Endothelial cell of umbilical vein (primary cell): Measurements from ENCODE around the gene GLYAT. TPM values are rescaled to one million over a fixed set of nuclear protein-coding genes. Genes with fewer than 3 reads are reported as not detected.

ENCODE experiments used
- BruUV-seq: library from RNA; stranded (reverse); fragments of 400-500 nt; replicated peaks from 2 replicates; lab custom pipeline; 2021; lab: Mats Ljungman, UMichigan
- CTCF ChIA-PET: fragments of 300-600, 350-600 bp; sonication (Branson Sonifier 250); formaldehyde crosslinking; loops from one replicate; lab custom pipeline; 2021; ENCODE audit warnings: antibody characterized with exemption, inconsistent platforms; lab: Charles Lee
- POLR2A ChIA-PET: fragments of 300-600, 350-600 bp; sonication (Branson Sonifier 250); formaldehyde crosslinking; loops from one replicate; lab custom pipeline; 2021; ENCODE audit warnings: antibody characterized with exemption, inconsistent platforms; lab: Charles Lee
- DNase-seq: peaks from one replicate; pipeline ENCODE4 v3.0.0-alpha.2; 2011; ENCODE audit warnings: low read depth, low spot score
- FAIRE-seq: peaks from 2 replicates; lab custom pipeline; 2011; peaks lifted over from hg19 to GRCh38; lab: Jason Lieb, UNC
- H2AFZ ChIP-seq: 2 replicates; pipeline ENCODE4 v1.6.0; 2012; ENCODE audit warnings: low read depth, low read length, control low read depth, inconsistent platforms
- H3K27ac ChIP-seq: 2 replicates; pipeline ENCODE4 v1.5.1; 2011; ENCODE audit warnings: low read depth, mild to moderate bottlenecking, control low read depth, low read length, moderate library complexity; ENCODE audit not compliant: insufficient read depth
- H3K27me3 ChIP-seq, 2 experiments: 2 replicates each; pipeline versions ENCODE4 v1.6.0 to v1.6.1; 2011; ENCODE audit warnings: low read length in 2 of 2, mixed read lengths in 1 of 2; ENCODE audit not compliant: control insufficient read depth in 2 of 2, insufficient read depth in 2 of 2
- H3K36me3 ChIP-seq, 2 experiments: 2 replicates in 1 of 2; 3 replicates in 1 of 2; pipeline ENCODE4 v1.5.1; 2011; ENCODE audit warnings: low read length in 2 of 2, mild to moderate bottlenecking in 1 of 2, moderate library complexity in 1 of 2; ENCODE audit not compliant: control insufficient read depth in 2 of 2, insufficient read depth in 2 of 2; ENCODE audit errors: extremely low read depth in 1 of 2
- H3K4me1 ChIP-seq: 3 replicates; pipeline ENCODE4 v1.5.1; 2011; ENCODE audit warnings: mild to moderate bottlenecking, low read length; ENCODE audit not compliant: control insufficient read depth, insufficient read depth; ENCODE audit errors: extremely low read depth
- H3K4me2 ChIP-seq: 2 replicates; pipeline ENCODE4 v1.6.1; 2011; ENCODE audit warnings: low read length, control low read depth, mixed read lengths; ENCODE audit not compliant: insufficient read depth
- H3K4me3 ChIP-seq, 3 experiments: fragments of 200-600 bp in 1 of 3; sonication (generic), shearing (Covaris generic) in 1 of 3; replicated peaks in 1 of 3; 2 replicates each; pipeline ENCODE4 v1.5.1; 2011 to 2016; ENCODE audit warnings: control low read depth in 3 of 3, low read length in 3 of 3, mild to moderate bottlenecking in 2 of 3, inconsistent platforms in 1 of 3, low read depth in 1 of 3, moderate library complexity in 1 of 3; ENCODE audit not compliant: insufficient read depth in 1 of 3
- H3K79me2 ChIP-seq: 2 replicates; pipeline ENCODE4 v1.6.0; 2012; ENCODE audit warnings: low read length, inconsistent platforms; ENCODE audit not compliant: control insufficient read depth, insufficient read depth
- H3K9ac ChIP-seq: replicated peaks from 2 replicates; pipeline ENCODE3; 2011; ENCODE audit warnings: low read length, control low read depth; ENCODE audit not compliant: insufficient read depth; ENCODE audit errors: extremely low read depth
- H3K9me1 ChIP-seq: replicated peaks from 3 replicates; pipeline ENCODE4 v1.6.0; 2011; ENCODE audit warnings: mild to moderate bottlenecking, low read length; ENCODE audit not compliant: control insufficient read depth, insufficient read depth; ENCODE audit errors: extremely low read depth
- H3K9me3 ChIP-seq: replicated peaks from 2 replicates; pipeline ENCODE4 v1.5.1; 2012; ENCODE audit warnings: low read length, inconsistent platforms; ENCODE audit not compliant: control insufficient read depth, insufficient read depth
- H4K20me1 ChIP-seq: replicated peaks from 2 replicates; pipeline ENCODE3; 2011; ENCODE audit warnings: mild to moderate bottlenecking, low read length; ENCODE audit not compliant: control insufficient read depth, insufficient read depth; ENCODE audit errors: extremely low read depth
- CTCF ChIP-seq, 2 donors: IDR thresholded peaks; 1 replicate in 1 of 2; 2 replicates in 1 of 2; pipeline ENCODE4 v1.5.1; 2011; ENCODE audit warnings: low read length in 2 of 2, mild to moderate bottlenecking in 2 of 2, moderate library complexity in 2 of 2, control low read depth in 1 of 2, inconsistent platforms in 1 of 2, low read depth in 1 of 2; ENCODE audit not compliant: insufficient read depth in 1 of 2; ENCODE audit errors: extremely low read depth in 1 of 2
- EZH2 ChIP-seq: IDR thresholded peaks from 2 replicates; pipeline ENCODE4 v1.6.1; 2012; ENCODE audit warnings: borderline replicate concordance, low read depth, mild to moderate bottlenecking, moderate library complexity, low read length, inconsistent platforms; ENCODE audit not compliant: severe bottlenecking
- FOS ChIP-seq: IDR thresholded peaks from 2 replicates; pipeline ENCODE4 v1.6.1; 2011; ENCODE audit warnings: mild to moderate bottlenecking, low read length, moderate library complexity, borderline replicate concordance; ENCODE audit not compliant: insufficient read depth
- GATA2 ChIP-seq: IDR thresholded peaks from 2 replicates; pipeline ENCODE4 v1.7.0; 2011; ENCODE audit warnings: low read depth, mild to moderate bottlenecking, moderate library complexity, mixed read lengths, low read length; ENCODE audit not compliant: insufficient read length, insufficient read depth
- JUN ChIP-seq: IDR thresholded peaks from 2 replicates; pipeline ENCODE4 v1.6.1; 2011; ENCODE audit warnings: borderline replicate concordance, low read depth; ENCODE audit not compliant: insufficient read length, insufficient read depth
- MAX ChIP-seq: IDR thresholded peaks from 2 replicates; pipeline ENCODE4 v1.6.1; 2011; ENCODE audit not compliant: insufficient read depth, insufficient read length
- POLR2A ChIP-seq: IDR thresholded peaks from 2 replicates; pipeline ENCODE4 v1.6.1; 2012; ENCODE audit warnings: low read depth, mild to moderate bottlenecking, control low read depth, low read length
- POLR2AphosphoS5 ChIP-seq: IDR thresholded peaks from 2 replicates; pipeline ENCODE4 v1.6.1; 2012; ENCODE audit warnings: low read depth, mild to moderate bottlenecking, control low read depth, low read length, moderate library complexity; ENCODE audit not compliant: insufficient read depth
- dilution Hi-C: fragments of 300-500 bp; cut with MboI; formaldehyde crosslinking; loops from one replicate; pipeline ENCODE4 v1.15.0; 2019; ENCODE audit warnings: low sequenced_read_pairs; ENCODE audit not compliant: extremely low pct_ligation_motif_present
- intact Hi-C: fragments of 100-400 bp; cut with micrococcal nuclease; formaldehyde crosslinking; loops from one replicate; pipeline ENCODE4 v1.10.0; 2022
- polyA plus RNA-seq, 4 experiments: library from polyadenylated mRNA; depleted of rRNA in 3 of 4; stranded (reverse) in 3 of 4; unstranded in 1 of 4; fragments of >200 nt; gene quantifications; 2 replicates each; pipeline versions ENCODE4 v1.2.1 to v1.2.3, GENCODE V29; 2011 to 2012; ENCODE audit warnings: missing spikeins in 1 of 4
- total RNA-seq: library from RNA; stranded (reverse); gene quantifications from 2 replicates; pipeline ENCODE4 v1.2.3, GENCODE V29; 2021

Gene GLYAT
- total and polyA plus RNA-seq, 2 donors (not counting 3 experiments of a cell fraction or from before 2014, with no cell fraction given): not detected

DNA sequence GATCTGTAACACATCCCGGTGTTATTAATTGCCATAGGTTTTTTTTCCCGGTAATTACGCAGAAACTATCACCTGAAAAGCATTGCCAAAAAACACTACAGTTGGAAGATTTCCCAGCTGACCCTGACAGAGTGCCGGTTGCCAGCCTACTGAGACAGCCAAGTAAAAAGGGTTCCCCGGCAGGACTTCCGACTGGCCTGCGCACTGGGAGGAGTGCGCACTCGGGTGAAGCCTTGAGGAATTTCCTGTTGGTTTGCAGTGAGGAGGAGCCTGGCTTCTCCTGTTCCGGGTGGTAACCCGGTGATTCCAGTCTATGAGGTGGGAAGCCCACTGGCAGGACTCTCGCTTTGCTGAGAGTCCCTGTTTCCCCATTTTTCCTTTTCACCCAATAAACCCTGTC lies 57.1 kb downstream of the GLYAT start:
- H3K9me3 ChIP-seq: no peaks in the 10 kb centered on the region
- H2AFZ ChIP-seq: no peak overlapping the region
- H3K27ac ChIP-seq: no peak overlapping the region
- DNase-seq (no peak), FAIRE-seq (no peak)
- H3K27me3 ChIP-seq: no peaks in the 10 kb centered on the region
- H3K4me1 ChIP-seq: no peaks in the 10 kb centered on the region
- POLR2A ChIA-PET: no interaction called here
- no peak overlapping the region for H3K4me2 ChIP-seq
- no peak overlapping the region for H3K4me3 ChIP-seq
- no peaks in the 10 kb centered on the region for H3K36me3 ChIP-seq
- dilution Hi-C loops (no loop called here), intact Hi-C loops (loop anchor here (1.0 to 2.0 kb wide), 3 partner anchors 20 to 106 kb away; no protein-coding TSS in a partner anchor)
- CTCF ChIA-PET: interaction anchor here (0.7 to 4.5 kb wide), 4 partner anchors 49 to 483 kb away, joined by 3 to 17 read pairs (median 4); no protein-coding TSS in a partner anchor
- no peaks in the 10 kb centered on the region for H3K9me1 ChIP-seq
- no peak overlapping the region for H3K9ac ChIP-seq
- no peaks in the 10 kb centered on the region for H3K79me2 ChIP-seq
- no peak for TF ChIP-seq FOS
- no peak for TF ChIP-seq POLR2AphosphoS5
- TF ChIP-seq MAX: no peak
- no peak for TF ChIP-seq EZH2
- H4K20me1 ChIP-seq: no peaks in the 10 kb centered on the region
- BruUV-seq: no TSS peak

DNA sequence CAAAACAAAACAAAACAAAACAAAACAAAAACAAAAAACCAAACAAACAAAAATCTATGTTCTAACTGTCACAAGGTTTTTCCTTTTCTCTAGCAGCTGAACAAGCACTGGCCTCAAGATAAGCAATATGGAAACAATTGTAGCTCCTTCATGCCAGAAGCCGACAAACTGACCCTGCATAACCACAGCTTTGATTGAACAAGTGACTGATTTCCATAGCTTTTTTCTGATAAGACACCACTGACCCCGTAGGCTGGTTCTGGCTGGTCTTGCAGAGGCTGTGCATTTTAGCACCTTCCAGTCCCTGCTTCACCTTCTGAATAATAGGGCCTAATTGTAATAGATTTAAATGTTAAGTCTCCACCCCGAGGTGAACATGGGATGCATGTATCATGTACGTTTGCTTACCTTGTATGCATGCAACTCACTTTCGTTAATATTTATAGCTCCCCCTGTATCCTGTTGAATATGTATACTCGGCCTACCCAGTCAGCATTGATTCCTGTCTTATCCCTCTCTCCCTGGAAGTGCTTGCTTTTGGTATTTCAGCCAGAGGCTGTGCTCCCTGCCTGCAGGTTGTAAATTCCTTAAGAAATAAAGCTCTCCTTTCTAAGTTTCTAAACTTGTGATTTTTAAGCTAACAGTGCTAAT lies 59.6 kb downstream of the GLYAT start:
- TF ChIP-seq CTCF (IDR thresholded peaks at IDR 0.05; ENCODE audit: extremely low read depth in 1 of 2, insufficient read depth in 1 of 2, low read depth in 1 of 2, low read length in 2 of 2): no peak
- TF ChIP-seq MAX: no peak
- TF ChIP-seq POLR2AphosphoS5: no peak
- no peak for TF ChIP-seq EZH2
- no peak for TF ChIP-seq POLR2A
- no peak for TF ChIP-seq JUN
- TF ChIP-seq FOS: no peak
- no peak for TF ChIP-seq GATA2
- Histone ChIP-seq H3K27me3 (no peaks in the 10 kb centered on the region), H3K4me3 (no peak overlapping the region), H3K36me3 (no peaks in the 10 kb centered on the region), H4K20me1 (no peaks in the 10 kb centered on the region), H3K4me2 (no peak overlapping the region), H3K79me2 (no peaks in the 10 kb centered on the region), H3K9me1 (no peaks in the 10 kb centered on the region), H3K27ac (no peak overlapping the region), H3K4me1 (no peaks in the 10 kb centered on the region), H2AFZ (no peak overlapping the region), H3K9ac (no peak overlapping the region), H3K9me3 (no peaks in the 10 kb centered on the region)
- no TSS peak for BruUV-seq
- intact Hi-C loops (no loop called here), dilution Hi-C loops (no loop called here)
- ChIA-PET POLR2A (no interaction called here), CTCF (interaction anchor here (1.0 to 4.5 kb wide), 6 partner anchors 9 to 486 kb away, joined by 3 to 17 read pairs (median 4); no protein-coding TSS in a partner anchor)
- FAIRE-seq: no peak
- DNase-seq: no peak
